HepG2 (cell line): ENCODE results near the gene TMEM222. TPM values are rescaled to one million over a fixed set of nuclear protein-coding genes. Genes with fewer than 3 reads are reported as not detected.
A peak's percentile ranks its signal among the peaks of the same experiment; 100 is the strongest.

Experiments
- ATAC-seq: fragments of 200-7000 bp; cut with Tn5 transposase; 3 replicates; pipeline ENCODE4 v1.9.1; 2020; ENCODE audit warnings: mild to moderate bottlenecking, moderate library complexity
- BruUV-seq: library from RNA; stranded (reverse); fragments of 400-500 nt; replicated peaks from 2 replicates; lab custom pipeline; 2021; lab: Mats Ljungman, UMichigan
- CTCF ChIA-PET: fragments of 300-600 bp; formaldehyde crosslinking; extraction: SDS; loops from one replicate; lab custom pipeline; 2021; ENCODE audit warnings: low total read pairs, inconsistent platforms, low intra/inter-chr PET ratio; lab: Yijun Ruan, JAX
- POLR2A ChIA-PET: fragments of 350-600 bp; sonication (Branson Sonifier 250); formaldehyde crosslinking; loops from one replicate; lab custom pipeline; 2020; ENCODE audit warnings: antibody characterized with exemption, inconsistent platforms; lab: Yijun Ruan, JAX
- DNase-seq: peaks from one replicate; pipeline ENCODE4 v3.0.0-alpha.2; 2015; ENCODE audit warnings: low spot score
- FAIRE-seq: peaks from 3 replicates; lab custom pipeline; 2011; peaks lifted over from hg19 to GRCh38; lab: Jason Lieb, UNC
- H2AFZ ChIP-seq: one replicate; pipeline ENCODE4 v1.6.1; 2011; ENCODE audit warnings: low read length, inconsistent platforms
- H3K27ac ChIP-seq: fragments of 300-600 bp; 3 replicates; pipeline ENCODE4 v1.8.0; 2011; ENCODE audit warnings: mixed run types, mild to moderate bottlenecking, mixed read lengths, low read length, inconsistent platforms; ENCODE audit not compliant: insufficient read depth; ENCODE audit errors: extremely low read length
- H3K27me3 ChIP-seq, 2 experiments: fragments of 200-600 bp in 1 of 2; 2 replicates in 1 of 2; 3 replicates in 1 of 2; pipeline versions ENCODE4 v1.6.0 to v1.8.0; 2011; ENCODE audit warnings: low read length in 2 of 2, mild to moderate bottlenecking in 2 of 2, moderate library complexity in 2 of 2, inconsistent platforms in 1 of 2; ENCODE audit not compliant: insufficient read depth in 2 of 2, control insufficient read depth in 1 of 2
- H3K36me3 ChIP-seq, 2 experiments: fragments of 200-600 bp in 1 of 2; replicated peaks in 1 of 2; 2 replicates in 1 of 2; 3 replicates in 1 of 2; pipeline versions ENCODE4 v1.5.1 to v1.8.0; 2011; ENCODE audit warnings: low read length in 2 of 2, inconsistent platforms in 1 of 2; ENCODE audit not compliant: insufficient read depth in 2 of 2, control insufficient read depth in 1 of 2
- H3K4me1 ChIP-seq: 2 replicates; pipeline ENCODE4 v1.5.1; 2012; ENCODE audit warnings: low read length, inconsistent platforms; ENCODE audit not compliant: insufficient read depth
- H3K4me2 ChIP-seq: 2 replicates; pipeline ENCODE4 v1.6.0; 2011; ENCODE audit warnings: low read depth, low read length, inconsistent platforms
- H3K4me3 ChIP-seq, 3 experiments: fragments of 200-600 bp in 1 of 3; sonication (generic), shearing (Covaris generic) in 1 of 3; replicated peaks in 1 of 3; 2 replicates each; pipeline ENCODE4 v1.5.1; 2011 to 2016; ENCODE audit warnings: low read length in 3 of 3, inconsistent platforms in 2 of 3, low read depth in 2 of 3, mild to moderate bottlenecking in 2 of 3, control low read depth in 1 of 3, mixed read lengths in 1 of 3; ENCODE audit not compliant: insufficient read depth in 1 of 3
- H3K79me2 ChIP-seq: one replicate; pipeline ENCODE4 v1.6.1; 2011; ENCODE audit warnings: low read length, inconsistent platforms; ENCODE audit not compliant: insufficient read depth
- H3K9ac ChIP-seq: 2 replicates; pipeline ENCODE4 v1.6.0; 2011; ENCODE audit warnings: mild to moderate bottlenecking, low read depth, low read length, inconsistent platforms; ENCODE audit not compliant: insufficient read depth
- H3K9me3 ChIP-seq: 2 replicates; pipeline ENCODE4 v1.5.1; 2012; ENCODE audit warnings: mild to moderate bottlenecking, low read length
- H4K20me1 ChIP-seq: 2 replicates; pipeline ENCODE4 v1.6.0; 2011; ENCODE audit warnings: inconsistent platforms, mild to moderate bottlenecking, low read length, moderate library complexity; ENCODE audit not compliant: insufficient read depth
- FOXK2 ChIP-seq: fragments of 450-650 bp; IDR thresholded peaks from 2 replicates; pipeline ENCODE4 v1.6.1; 2016
- MED8 ChIP-seq: sonication (generic); formaldehyde crosslinking; IDR thresholded peaks from 2 replicates; pipeline ENCODE4 v1.8.1; 2023; ENCODE audit warnings: mild to moderate bottlenecking, missing genetic modification reagents; ENCODE audit not compliant: insufficient replicate concordance
- MYPOP ChIP-seq: sonication (generic); formaldehyde crosslinking; IDR thresholded peaks from 2 replicates; pipeline ENCODE4 v1.8.1; 2023; ENCODE audit warnings: mild to moderate bottlenecking, moderate library complexity, missing genetic modification reagents
- NFKBIZ ChIP-seq: IDR thresholded peaks from 2 replicates; pipeline ENCODE4 v1.6.1; 2018; ENCODE audit warnings: missing genetic modification reagents, missing compliant biosample characterization
- ZBTB3 ChIP-seq: sonication (generic); formaldehyde crosslinking; IDR thresholded peaks from 2 replicates; pipeline ENCODE4 v1.4.0; 2020; ENCODE audit warnings: low read depth, mild to moderate bottlenecking, moderate library complexity, missing genetic modification reagents, borderline replicate concordance
- ZNF337 ChIP-seq: sonication (generic); formaldehyde crosslinking; IDR thresholded peaks from 2 replicates; pipeline ENCODE4 v1.5.1; 2020; ENCODE audit warnings: missing genetic modification reagents, low read depth, mild to moderate bottlenecking, borderline replicate concordance
- ZNF563 ChIP-seq: sonication (generic); formaldehyde crosslinking; IDR thresholded peaks from 2 replicates; pipeline ENCODE4 v1.8.0; 2022; ENCODE audit warnings: mild to moderate bottlenecking, moderate library complexity, missing genetic modification reagents
- WGBS: methylation state at CpG from one replicate; pipeline ENCODE4 v1.1.6; 2017; ENCODE audit warnings: low lambda C conversion rate; 5-methylcytosine and 5-hydroxymethylcytosine counted together
- in situ Hi-C: cut with HindIII; loops from 2 replicates; pipeline ENCODE4 v1.10.0; 2017; ENCODE audit warnings: low pct_unique_long_range_greater_than_20kb; ENCODE audit not compliant: extremely low pct_ligation_motif_present
- intact Hi-C: fragments of 100-400 bp; cut with micrococcal nuclease; formaldehyde crosslinking; loops from one replicate; pipeline ENCODE4 v1.10.0; 2022; ENCODE audit not compliant: unreplicated experiment
- polyA plus RNA-seq, 8 experiments: library from polyadenylated mRNA; depleted of rRNA in 3 of 8; stranded (reverse) in 7 of 8; unstranded in 1 of 8; fragments of >200 nt; fragmentation: Illumina TruSeq in 4 of 8; extraction: Trizol in 4 of 8; gene quantifications; 2 replicates each; pipeline versions ENCODE4 v1.2.1 to v1.2.3, GENCODE V29; 2011 to 2016; ENCODE audit warnings: low read depth in 4 of 8, missing spikeins in 1 of 8, mixed read lengths in 1 of 8; ENCODE audit not compliant: insufficient read depth in 1 of 8
- total RNA-seq, 5 experiments: library from RNA; depleted of rRNA; stranded (reverse); fragments of >200 nt; fragmentation: Illumina TruSeq; extraction: Trizol; gene quantifications; 2 replicates each; pipeline ENCODE4 v1.2.3, GENCODE V29; 2016; ENCODE audit warnings: low read depth in 1 of 5

TMEM222 gene
- total and polyA plus RNA-seq, 2 of the 13 experiments (the other 11 are each of a cell fraction or from before 2014, with no cell fraction given), result 22.7 to 29.6 TPM

- no peaks in the 10 kb centered on the region for H3K36me3 ChIP-seq
- 90% methylated on average over 41 of the region's 84 CpGs for WGBS
- no peak overlapping the region for H2AFZ ChIP-seq
- FAIRE-seq (no peak), ATAC-seq (no peak), DNase-seq (no peak)
- H3K9ac ChIP-seq, result no peak overlapping the region
- no peak overlapping the region for H3K27ac ChIP-seq
- CTCF ChIA-PET, result no interaction called here
- POLR2A ChIA-PET, result interaction anchor here (1.5 to 4.8 kb wide), 3 partner anchors 8 to 257 kb away, joined by 3 to 36 read pairs (median 6); partner anchors contain the start of genes MAP3K6 and SYTL1
- intact Hi-C loops, result loop anchor here (1.0 kb wide), 1 partner anchor 9 kb away; no protein-coding TSS in a partner anchor
- in situ Hi-C loops, result no loop called here
- no peaks in the 10 kb centered on the region for H3K27me3 ChIP-seq
- H4K20me1 ChIP-seq, result no peaks in the 10 kb centered on the region
- H3K4me1 ChIP-seq, result peaks cover 28% of the 10 kb centered on the region
- no peaks in the 10 kb centered on the region for H3K79me2 ChIP-seq
- no peak overlapping the region for H3K4me3 ChIP-seq
- TF ChIP-seq ZBTB3 (CRISPR knock-in tag), result no peak
- no peak for TF ChIP-seq MYPOP
- no peak for TF ChIP-seq NFKBIZ (CRISPR knock-in tag)
- no peak for TF ChIP-seq MED8 (CRISPR knock-in tag)
- TF ChIP-seq FOXK2, result no peak
- no peak for TF ChIP-seq ZNF563 (CRISPR knock-in tag)
- TF ChIP-seq ZNF337 (CRISPR knock-in tag), result no peak
- 0 out of 2 replicates have a peak overlapping the region, but pooled peaks have one; percentile 87 for H3K4me2 ChIP-seq
- no TSS peak for BruUV-seq
- H3K9me3 ChIP-seq, result no peaks in the 10 kb centered on the region
These were observed 28.1 kb downstream of the TMEM222 start for GRCh38 chr1:27349784-27350662.
